Thoracic aorta endothelial cell (primary cell): ENCODE data around the gene ANKRD23. TPM values are rescaled to one million over a fixed set of nuclear protein-coding genes. Genes with fewer than 3 reads are reported as not detected.

Experiments used
- small RNA-seq: library from RNA; depleted of rRNA; stranded (forward); fragments of <200 nt; gene quantifications from one replicate; pipeline ENCODE3, GENCODE V24; 2012
- total RNA-seq: library from RNA; depleted of rRNA; stranded (reverse); fragments of >200 nt; gene quantifications from 2 replicates; pipeline ENCODE4 v1.2.3, GENCODE V29; 2012

Gene ANKRD23
- 1.5 and 1.7 TPM in 2 replicates for total RNA-seq

GRCh38 chr2:96843538-96844268 is at the start of gene ANKRD23:
TSS of gene ANKRD23 (minus strand) at chr2:96844021. CDS start at chr2:96843992, 29 bp downstream.

GRCh38 chr2:96869822-96870625 is 26.2 kb upstream of the ANKRD23 start, which contains the start of gene SEMA4C:
TSS of gene SEMA4C (minus strand) at chr2:96870080. CDS start at chr2:96867886, 2,194 bp downstream.

GRCh38 chr2:96857667-96858372 is 14.0 kb upstream of the ANKRD23 start, which contains the start of gene ANKRD39:
TSS of gene ANKRD39 (minus strand) at chr2:96858016. CDS start at chr2:96857987, 29 bp downstream.

GRCh38 chr2:96816127-96816835 is 27.5 kb downstream of the ANKRD23 start, which contains the start of gene CNNM3:
TSS of gene CNNM3 (plus strand) at chr2:96816268. CDS start at chr2:96816278, 10 bp downstream.

Small RNA genes within 50 kb of the gene (small RNA-seq; reads per million reads assigned to genes)
- gene MIR3127 = not detected

Other genes starting within 250 kb of the ANKRD23 start
- 30.3 and 43.1 TPM in 2 replicates for gene KANSL3, start 205.7 kb downstream of the ANKRD23 start, total RNA-seq
- under 0.01 and 0.07 TPM in 2 replicates for gene FER1L5, start 201.3 kb downstream of the ANKRD23 start, total RNA-seq
- 14.4 and 16.6 TPM in 2 replicates for gene LMAN2L, start 104.0 kb downstream of the ANKRD23 start, total RNA-seq
- 4.0 and 6.1 TPM in 2 replicates for gene CNNM4, start 83.1 kb downstream of the ANKRD23 start, total RNA-seq
- 9.2 and 9.6 TPM in 2 replicates for gene CNNM3, start 27.8 kb downstream of the ANKRD23 start, total RNA-seq
- gene ANKRD39, start 14.0 kb upstream of the ANKRD23 start, total RNA-seq = 6.8 and 9.1 TPM in 2 replicates
- gene SEMA4C, start 26.1 kb upstream of the ANKRD23 start, total RNA-seq = 13.8 and 18.4 TPM in 2 replicates
- not detected in 2 replicates for gene FAM178B, start 142.6 kb upstream of the ANKRD23 start, total RNA-seq